CD4-positive, alpha-beta memory T cell (primary cell): ENCODE measurements around the gene PHC2. TPM values are rescaled to one million over a fixed set of nuclear protein-coding genes. Genes with fewer than 3 reads are reported as not detected.

ENCODE experiments used
- CTCF ChIA-PET: fragments of 350-600 bp; sonication (Branson Sonifier 250); formaldehyde crosslinking; loops from one replicate; lab custom pipeline; 2021; ENCODE audit warnings: inconsistent platforms; ENCODE audit not compliant: partially characterized antibody; lab: Charles Lee
- POLR2A ChIA-PET: fragments of 350-600 bp; sonication (Branson Sonifier 250); formaldehyde crosslinking; loops from one replicate; lab custom pipeline; 2021; ENCODE audit not compliant: partially characterized antibody; lab: Charles Lee
- DNase-seq, 5 donors: peaks; one replicate each; pipeline versions ENCODE4 v3.0.0 to v3.0.0-alpha.2; 2020 to 2022; ENCODE audit warnings: mixed read lengths in 1 of 5
- H3K27ac ChIP-seq: one replicate; pipeline ENCODE4 v1.7.0; 2013; ENCODE audit warnings: low read depth, low read length
- H3K27me3 ChIP-seq: 2 replicates; pipeline ENCODE4 v1.7.0; 2013; ENCODE audit warnings: mild to moderate bottlenecking, low read length, moderate library complexity; ENCODE audit not compliant: insufficient read depth
- H3K36me3 ChIP-seq: 2 replicates; pipeline ENCODE4 v1.7.0; 2013; ENCODE audit warnings: mild to moderate bottlenecking, low read length, moderate library complexity; ENCODE audit not compliant: insufficient read depth
- H3K4me1 ChIP-seq: 2 replicates; pipeline ENCODE4 v1.7.0; 2013; ENCODE audit warnings: mild to moderate bottlenecking, low read length, moderate library complexity; ENCODE audit not compliant: insufficient read depth
- H3K4me3 ChIP-seq, 2 donors: one replicate each; pipeline ENCODE4 v1.7.0; 2013; ENCODE audit warnings: low read length in 2 of 2, mild to moderate bottlenecking in 1 of 2
- H3K9me3 ChIP-seq, 2 donors: one replicate each; pipeline ENCODE4 v1.7.0; 2013; ENCODE audit warnings: low read length in 2 of 2, control low read depth in 1 of 2; ENCODE audit not compliant: control insufficient read depth in 1 of 2
- H3K27ac Mint-ChIP-seq, 7 donors: one replicate each; pipeline ENCODE4 v1.8.0; 2020 to 2021; ENCODE audit warnings: mixed read lengths in 7 of 7, mild to moderate bottlenecking in 6 of 7, inconsistent platforms in 3 of 7, moderate library complexity in 3 of 7
- H3K27me3 Mint-ChIP-seq, 2 donors: one replicate each; pipeline ENCODE4 v1.8.0; 2020 to 2021; ENCODE audit warnings: mixed read lengths in 2 of 2
- H3K36me3 Mint-ChIP-seq, 2 donors: one replicate each; pipeline ENCODE4 v1.8.0; 2020 to 2021; ENCODE audit warnings: mixed read lengths in 2 of 2, inconsistent platforms in 1 of 2, mild to moderate bottlenecking in 1 of 2
- H3K4me1 Mint-ChIP-seq, 4 donors: one replicate each; pipeline ENCODE4 v1.8.0; 2020 to 2021; ENCODE audit warnings: mixed read lengths in 4 of 4, mild to moderate bottlenecking in 1 of 4
- H3K4me3 Mint-ChIP-seq, 8 donors: one replicate each; pipeline ENCODE4 v1.8.0; 2020 to 2021; ENCODE audit warnings: mixed read lengths in 8 of 8, mild to moderate bottlenecking in 7 of 8, moderate library complexity in 6 of 8, inconsistent platforms in 3 of 8
- H3K9me3 Mint-ChIP-seq, 8 donors: one replicate each; pipeline ENCODE4 v1.8.0; 2020 to 2021; ENCODE audit warnings: mixed read lengths in 8 of 8, mild to moderate bottlenecking in 5 of 8, inconsistent platforms in 3 of 8, moderate library complexity in 1 of 8
- intact Hi-C: fragments of 100-400 bp; cut with micrococcal nuclease; formaldehyde crosslinking; loops from one replicate; pipeline ENCODE4 v1.15.1; 2023
- polyA plus RNA-seq, 2 donors: library from polyadenylated mRNA; unstranded; fragments of 300-500 nt; fragmentation: Illumina TruSeq; gene quantifications; one replicate each; pipeline ENCODE4 v1.2.3, GENCODE V29; 2021
- total RNA-seq, 2 experiments: library from RNA; stranded (reverse); gene quantifications; one replicate each; pipeline ENCODE4 v1.2.3, GENCODE V29; 2021

The PHC2 gene
- total and polyA plus RNA-seq, 4 experiments from 2014 or later = 11.3 to 35.6 (median 30.4) TPM

GRCh38 chr1:33353531-33353930, 77.4 kb downstream of the PHC2 start:
- Mint-ChIP-seq H3K36me3 (peaks cover 0 to 6% of the 10 kb centered on the region in 2 donors), H3K27ac (peak overlapping the region in 1 of 7 donors; percentile 60), H3K27me3 (no peaks in the 10 kb centered on the region), H3K9me3 (peaks cover 0 to 2% (median 0%) of the 10 kb centered on the region in 8 donors), H3K4me3 (no peak overlapping the region), H3K4me1 (peaks cover 8 to 22% (median 13%) of the 10 kb centered on the region in 4 donors)
- Histone ChIP-seq H3K9me3 (no peaks in the 10 kb centered on the region), H3K36me3 (no peaks in the 10 kb centered on the region), H3K4me3 (no peak overlapping the region), H3K27me3 (no peaks in the 10 kb centered on the region), H3K4me1 (peaks cover 13% of the 10 kb centered on the region), H3K27ac (no peak overlapping the region)
- ChIA-PET CTCF (interaction anchor here (1.7 kb wide), 1 partner anchor 13 kb away, joined by 4 read pairs; no protein-coding TSS in a partner anchor), POLR2A (no interaction called here)
- intact Hi-C loops = loop anchor here (5.0 kb wide), 1 partner anchor 79 kb away; the partner anchor contains the start of gene PHC2
- no peak for DNase-seq

- POLR2A ChIA-PET = interaction anchor here (1.6 kb wide), 1 partner anchor 700 kb away, joined by 4 read pairs; the partner anchor contains the start of gene RBBP4
- CTCF ChIA-PET = interaction anchor here (0.7 to 2.4 kb wide), 2 partner anchors 8 to 55 kb away, joined by 3 to 16 read pairs; no protein-coding TSS in a partner anchor
- intact Hi-C loops = loop anchor here (2.0 to 5.0 kb wide), 3 partner anchors 16 to 170 kb away; partner anchors contain the start of gene PHC2
- Mint-ChIP-seq H3K4me3 (peak overlapping the region in 6 of 8 donors; percentile 6 to 63 (median 56)), H3K36me3 (peaks cover 0 to 8% of the 10 kb centered on the region in 2 donors), H3K4me1 (peaks cover 24 to 44% (median 35%) of the 10 kb centered on the region in 4 donors), H3K27me3 (no peaks in the 10 kb centered on the region), H3K9me3 (peaks cover 0 to 2% (median 0%) of the 10 kb centered on the region in 8 donors), H3K27ac (peak overlapping the region in 2 of 7 donors; percentile 68 to 88)
- H3K36me3 ChIP-seq = no peaks in the 10 kb centered on the region
- H3K4me3 ChIP-seq = no peak overlapping the region
- H3K9me3 ChIP-seq = no peaks in the 10 kb centered on the region
- no peaks in the 10 kb centered on the region for H3K27me3 ChIP-seq
- DNase-seq = no peak
- H3K27ac ChIP-seq = no peak overlapping the region
- H3K4me1 ChIP-seq = peaks cover 36% of the 10 kb centered on the region
Observed at GRCh38 chr1:33351281-33351660, 79.6 kb downstream of the PHC2 start.

DNA sequence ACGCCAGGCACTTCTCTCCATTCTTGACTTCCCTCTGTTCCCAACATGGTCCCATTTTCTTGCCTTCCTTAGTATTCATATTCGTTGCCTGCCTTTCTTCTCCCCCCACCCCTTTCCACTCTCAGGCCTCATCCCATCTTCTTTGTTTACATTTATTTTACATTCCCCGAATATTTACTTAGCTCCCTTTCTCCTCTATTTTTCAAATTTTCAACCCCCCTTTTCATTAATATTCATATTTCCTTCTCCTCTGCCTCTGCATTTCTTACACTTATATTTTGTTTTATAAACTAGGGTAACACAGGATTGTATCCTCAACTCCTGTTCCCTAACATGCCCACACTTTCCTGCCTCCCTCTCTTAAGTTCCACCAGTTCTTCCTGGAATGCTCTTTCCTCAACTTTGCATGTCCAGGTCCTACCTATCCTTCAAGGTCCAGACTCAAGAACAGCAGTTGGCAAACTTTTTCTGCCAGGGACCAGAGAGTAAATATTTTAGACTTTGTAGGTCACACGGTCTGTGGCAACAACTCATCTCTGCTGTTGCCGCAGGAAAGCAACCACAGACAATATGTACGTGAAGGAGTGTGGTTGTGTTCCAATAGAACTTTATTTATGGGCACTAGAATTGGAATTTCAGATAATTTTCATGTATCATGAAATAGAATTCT, 80.1 kb downstream of the PHC2 start:
- ChIA-PET POLR2A (interaction anchor here (1.1 to 1.7 kb wide), 4 partner anchors 9 to 700 kb away, joined by 3 to 6 read pairs (median 4); partner anchors contain the start of gene RBBP4), CTCF (interaction anchor here (2.4 kb wide), 1 partner anchor 55 kb away, joined by 16 read pairs; no protein-coding TSS in a partner anchor)
- peaks cover 25 to 49% (median 38%) of the 10 kb centered on the region in 4 donors for H3K4me1 Mint-ChIP-seq
- peak overlapping the region; percentile 79 to 95 (median 91) for H3K27ac Mint-ChIP-seq
- peak overlapping the region; percentile 87 to 93 (median 91) for H3K4me3 Mint-ChIP-seq
- H3K27me3 ChIP-seq = no peaks in the 10 kb centered on the region
- peaks cover 41% of the 10 kb centered on the region for H3K4me1 ChIP-seq
- no peak for DNase-seq
- peak overlapping the region; percentile 65 for H3K27ac ChIP-seq
- H3K4me3 ChIP-seq = peak overlapping the region; percentile 82 to 84
- no peaks in the 10 kb centered on the region for H3K36me3 ChIP-seq
- peaks cover 0 to 2% (median 0%) of the 10 kb centered on the region in 8 donors for H3K9me3 Mint-ChIP-seq
- H3K36me3 Mint-ChIP-seq = peaks cover 0 to 8% of the 10 kb centered on the region in 2 donors
- intact Hi-C loops = loop anchor here (2.0 to 5.0 kb wide), 3 partner anchors 16 to 170 kb away; partner anchors contain the start of gene PHC2
- no peaks in the 10 kb centered on the region for H3K9me3 ChIP-seq
- no peaks in the 10 kb centered on the region for H3K27me3 Mint-ChIP-seq

DNA sequence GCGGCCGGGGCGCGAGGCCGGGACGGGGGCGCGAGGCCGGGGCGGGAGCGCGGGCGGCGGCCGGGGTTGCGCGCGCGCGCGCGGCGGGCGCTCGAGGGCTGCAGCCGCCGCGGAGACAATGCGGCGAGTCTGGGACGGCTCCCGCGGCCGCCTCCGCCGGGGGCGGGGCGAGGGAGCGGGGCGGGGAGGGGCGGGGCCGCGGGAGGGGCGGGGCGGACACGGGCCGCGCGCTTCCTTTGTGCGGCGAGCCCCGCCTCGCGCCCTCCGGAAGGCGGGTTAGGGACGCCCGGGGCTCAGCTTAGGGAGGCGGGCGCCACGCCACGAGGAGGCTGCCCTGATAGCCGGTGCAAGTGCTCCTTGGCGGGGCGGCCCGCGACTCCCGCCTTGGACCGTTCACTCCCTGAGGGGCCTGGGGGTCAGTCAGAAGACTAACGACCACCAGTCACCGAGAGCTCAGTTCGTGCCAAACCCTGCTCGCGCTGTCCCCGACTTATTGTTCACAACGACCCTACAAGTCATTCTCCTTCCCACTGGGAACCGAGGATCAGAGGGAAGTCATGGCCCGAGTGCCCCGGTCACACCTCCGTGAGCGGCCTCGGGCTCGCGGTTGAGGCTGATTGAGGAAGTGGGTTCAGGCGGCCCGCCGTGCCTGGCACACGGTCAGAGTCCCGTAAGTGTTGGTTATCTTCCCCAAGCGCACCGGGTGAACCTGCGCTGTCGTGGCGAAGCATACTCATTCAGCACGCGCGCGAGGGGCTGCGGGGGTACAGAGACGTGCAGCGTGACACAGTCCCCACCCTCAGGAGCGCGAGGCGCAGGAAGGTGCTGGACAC, 80.9 kb downstream of the PHC2 start:
- peaks cover 25 to 54% (median 42%) of the 10 kb centered on the region in 4 donors for H3K4me1 Mint-ChIP-seq
- H3K9me3 Mint-ChIP-seq = peaks cover 0 to 2% (median 0%) of the 10 kb centered on the region in 8 donors
- peak overlapping the region; percentile 79 to 95 (median 91) for H3K27ac Mint-ChIP-seq
- Histone ChIP-seq H3K27me3 (no peaks in the 10 kb centered on the region), H3K36me3 (no peaks in the 10 kb centered on the region), H3K4me1 (peaks cover 47% of the 10 kb centered on the region), H3K27ac (peak overlapping the region; percentile 65), H3K4me3 (peak overlapping the region; percentile 82 to 84), H3K9me3 (no peaks in the 10 kb centered on the region)
- ChIA-PET CTCF (interaction anchor here (0.8 to 2.4 kb wide), 2 partner anchors 18 to 54 kb away, joined by 4 to 16 read pairs; no protein-coding TSS in a partner anchor), POLR2A (interaction anchor here (0.8 to 3.1 kb wide), 12 partner anchors 10 to 699 kb away, joined by 3 to 17 read pairs (median 4); partner anchors contain the start of genes RBBP4, S100PBP, TRIM62 and YARS1)
- intact Hi-C loops = loop anchor here (2.0 to 5.0 kb wide), 6 partner anchors 17 to 699 kb away; partner anchors contain the start of genes PHC2, RBBP4 and ZBTB8OS
- H3K36me3 Mint-ChIP-seq = peaks cover 0 to 11% of the 10 kb centered on the region in 2 donors
- peak overlapping the region; percentile 87 to 93 (median 91) for H3K4me3 Mint-ChIP-seq
- H3K27me3 Mint-ChIP-seq = no peaks in the 10 kb centered on the region
- DNase-seq = peak; percentile 73 to 82 (median 78)

- Histone ChIP-seq H3K4me1 (peaks cover 47% of the 10 kb centered on the region), H3K4me3 (peak overlapping the region; percentile 54 to 66), H3K27me3 (no peaks in the 10 kb centered on the region), H3K36me3 (no peaks in the 10 kb centered on the region), H3K9me3 (no peaks in the 10 kb centered on the region), H3K27ac (peak overlapping the region; percentile 52)
- H3K4me3 Mint-ChIP-seq = peak overlapping the region; percentile 81 to 98 (median 95)
- DNase-seq = peak; percentile 37 to 61 (median 45)
- H3K36me3 Mint-ChIP-seq = peaks cover 0 to 15% of the 10 kb centered on the region in 2 donors
- peak overlapping the region; percentile 77 to 98 (median 87) for H3K27ac Mint-ChIP-seq
- ChIA-PET CTCF (interaction anchor here (0.8 to 2.4 kb wide), 2 partner anchors 19 to 53 kb away, joined by 4 to 16 read pairs; no protein-coding TSS in a partner anchor), POLR2A (interaction anchor here (0.8 to 3.1 kb wide), 13 partner anchors 10 to 698 kb away, joined by 3 to 17 read pairs (median 3); partner anchors contain the start of genes RBBP4, S100PBP, TRIM62 and YARS1)
- H3K9me3 Mint-ChIP-seq = peaks cover 0 to 2% (median 0%) of the 10 kb centered on the region in 8 donors
- intact Hi-C loops = loop anchor here (2.0 to 5.0 kb wide), 3 partner anchors 52 to 698 kb away; partner anchors contain the start of genes RBBP4 and ZBTB8OS
- H3K27me3 Mint-ChIP-seq = no peaks in the 10 kb centered on the region
- H3K4me1 Mint-ChIP-seq = peaks cover 25 to 58% (median 43%) of the 10 kb centered on the region in 4 donors
Observed at GRCh38 chr1:33349081-33349759, 81.7 kb downstream of the PHC2 start.

- no peaks in the 10 kb centered on the region for H3K36me3 ChIP-seq
- POLR2A ChIA-PET = interaction anchor here (0.9 to 3.1 kb wide), 6 partner anchors 11 to 531 kb away, joined by 3 to 17 read pairs (median 4); partner anchors contain the start of genes S100PBP, TRIM62 and YARS1
- Mint-ChIP-seq H3K9me3 (peaks cover 0 to 2% (median 0%) of the 10 kb centered on the region in 8 donors), H3K4me1 (peaks cover 25 to 64% (median 47%) of the 10 kb centered on the region in 4 donors), H3K36me3 (peaks cover 2 to 20% of the 10 kb centered on the region in 2 donors), H3K27me3 (no peaks in the 10 kb centered on the region), H3K4me3 (peak overlapping the region; percentile 81 to 98 (median 95)), H3K27ac (peak overlapping the region; percentile 77 to 98 (median 87))
- peak overlapping the region; percentile 54 to 66 for H3K4me3 ChIP-seq
- no peaks in the 10 kb centered on the region for H3K9me3 ChIP-seq
- peak overlapping the region; percentile 52 for H3K27ac ChIP-seq
- peaks cover 47% of the 10 kb centered on the region for H3K4me1 ChIP-seq
- H3K27me3 ChIP-seq = no peaks in the 10 kb centered on the region
- peak in 3 of 5 donors; percentile 4 to 24 (median 19) for DNase-seq
- intact Hi-C loops = loop anchor here (2.0 to 5.0 kb wide), 3 partner anchors 51 to 698 kb away; partner anchors contain the start of genes RBBP4 and ZBTB8OS
- CTCF ChIA-PET = interaction anchor here (1.2 kb wide), 1 partner anchor 20 kb away, joined by 3 read pairs; no protein-coding TSS in a partner anchor
Observed at GRCh38 chr1:33348676-33349080, 82.2 kb downstream of the PHC2 start.
